Kidney (tissue), 14 donors: ENCODE measurements around the gene IQCK. TPM values are rescaled to one million over a fixed set of nuclear protein-coding genes. Genes with fewer than 3 reads are reported as not detected.
A peak's percentile ranks its signal among the peaks of the same experiment; 100 is the strongest.

Source experiments
- DNase-seq, 5 donors: peaks; one replicate each; pipeline ENCODE4 v3.0.0-alpha.2; 2013 to 2020
- FAIRE-seq: peaks from 2 replicates; lab custom pipeline; 2012; peaks lifted over from hg19 to GRCh38; lab: Jason Lieb, UNC
- H3K27ac ChIP-seq, 2 donors: one replicate each; pipeline ENCODE4 v1.7.0; 2013; ENCODE audit warnings: low read depth in 2 of 2, low read length in 2 of 2, inconsistent platforms in 1 of 2
- H3K27me3 ChIP-seq: one replicate; pipeline ENCODE4 v1.7.1; 2013; ENCODE audit warnings: low read length, inconsistent platforms; ENCODE audit not compliant: control insufficient read depth, insufficient read depth
- H3K36me3 ChIP-seq, 3 donors: one replicate each; pipeline versions ENCODE4 v1.7.0 to v1.7.1; 2013; ENCODE audit warnings: low read length in 3 of 3, control low read depth in 1 of 3, inconsistent platforms in 1 of 3; ENCODE audit not compliant: insufficient read depth in 3 of 3, control insufficient read depth in 2 of 3
- H3K4me1 ChIP-seq, 3 donors: one replicate each; pipeline versions ENCODE4 v1.7.0 to v1.7.1; 2013; ENCODE audit warnings: low read length in 3 of 3, inconsistent platforms in 1 of 3, low read depth in 1 of 3; ENCODE audit not compliant: control insufficient read depth in 2 of 3, insufficient read depth in 2 of 3
- H3K4me3 ChIP-seq, 3 donors: one replicate each; pipeline versions ENCODE4 v1.7.0 to v1.8.1; 2013; ENCODE audit warnings: low read length in 3 of 3, control low read depth in 1 of 3, inconsistent platforms in 1 of 3
- H3K9ac ChIP-seq, 3 donors: one replicate each; pipeline versions ENCODE4 v1.7.0 to v1.7.1; 2013; ENCODE audit warnings: low read length in 3 of 3, control low read depth in 1 of 3, inconsistent platforms in 1 of 3
- H3K9me3 ChIP-seq, 3 donors: one replicate each; pipeline versions ENCODE4 v1.7.0 to v1.7.1; 2013; ENCODE audit warnings: low read length in 3 of 3, control low read depth in 1 of 3, inconsistent platforms in 1 of 3; ENCODE audit not compliant: control insufficient read depth in 2 of 3, insufficient read depth in 1 of 3
- CTCF ChIP-seq: IDR thresholded peaks from 3 replicates; pipeline ENCODE4 v1.5.1; 2012; ENCODE audit warnings: mild to moderate bottlenecking, moderate library complexity, borderline replicate concordance; ENCODE audit not compliant: insufficient read depth; ENCODE audit errors: extremely low read depth
- intact Hi-C: fragments of 100-400 bp; cut with DNase I; formaldehyde crosslinking; loops from one replicate; pipeline ENCODE4 v1.11.1; 2022
- polyA plus RNA-seq: library from polyadenylated mRNA; stranded (reverse); fragments of 350-450 nt; fragmentation: Illumina TruSeq; extraction: RNeasy Lipid Tissue Mini Kit (QIAGEN cat#74804); gene quantifications from one replicate; pipeline ENCODE4 v1.2.3, GENCODE V29; 2014; ENCODE audit warnings: low read depth, low replicate concordance; ENCODE audit not compliant: insufficient read depth
- total RNA-seq: library from RNA; stranded (reverse); fragmentation: NEBNext Ultra II Directional; extraction: Animal tissue kit (Norgen Biotek cat#: 25700); gene quantifications from one replicate; pipeline ENCODE4 v1.2.1, GENCODE V29; 2021
- donor health status: control.
- donor health status: control.
- donor health status: control.
- donor health status: control.
- donor health status: control.
- donor health status: DM: yes; HTN: yes; CAD: no.
- donor health status: Normal renal cell carcinoma (clear cell type).

The IQCK gene
- total and polyA plus RNA-seq, 2 donors from 2014 or later, result 35.4 to 38.1 TPM

- H3K4me3 ChIP-seq, result no peak overlapping the region
- no peak overlapping the region for H3K27ac ChIP-seq
- FAIRE-seq, result no peak
- intact Hi-C loops, result no loop called here
- TF ChIP-seq CTCF, result no peak
- no peaks in the 10 kb centered on the region for H3K27me3 ChIP-seq
- no peak for DNase-seq
- H3K4me1 ChIP-seq, result peaks cover 0 to 19% (median 13%) of the 10 kb centered on the region in 3 donors
- no peaks in the 10 kb centered on the region for H3K9me3 ChIP-seq
- no peak overlapping the region for H3K9ac ChIP-seq
- peaks cover 0 to 8% (median 4%) of the 10 kb centered on the region in 3 donors for H3K36me3 ChIP-seq
Measured at GRCh38 chr16:19699472-19699871, 18.6 kb upstream of the IQCK start.

GRCh38 chr16:19700319-19700781 lies 17.7 kb upstream of the IQCK start:
- H3K4me3 ChIP-seq, result no peak overlapping the region
- no peaks in the 10 kb centered on the region for H3K9me3 ChIP-seq
- peak overlapping the region in 1 of 2 donors; percentile 69 for H3K27ac ChIP-seq
- TF ChIP-seq CTCF, result no peak
- no peaks in the 10 kb centered on the region for H3K27me3 ChIP-seq
- intact Hi-C loops, result no loop called here
- FAIRE-seq, result no peak
- H3K4me1 ChIP-seq, result peaks cover 0 to 19% (median 13%) of the 10 kb centered on the region in 3 donors
- peaks cover 0 to 13% (median 11%) of the 10 kb centered on the region in 3 donors for H3K36me3 ChIP-seq
- no peak for DNase-seq
- H3K9ac ChIP-seq, result no peak overlapping the region

GRCh38 chr16:19701091-19701490 lies 17.0 kb upstream of the IQCK start:
- Histone ChIP-seq H3K9ac (no peak overlapping the region), H3K4me3 (no peak overlapping the region), H3K27me3 (no peaks in the 10 kb centered on the region), H3K4me1 (peaks cover 0 to 17% (median 10%) of the 10 kb centered on the region in 3 donors), H3K27ac (no peak overlapping the region), H3K36me3 (peaks cover 0 to 17% (median 11%) of the 10 kb centered on the region in 3 donors), H3K9me3 (no peaks in the 10 kb centered on the region)
- no peak for DNase-seq
- TF ChIP-seq CTCF, result no peak
- intact Hi-C loops, result no loop called here
- no peak for FAIRE-seq
